ENCODE measurements around the gene STK32B.

The STK32B gene

GRCh38 chr4:5019274-5019673 is 32.0 kb upstream of the STK32B start, which contains the start of gene CYTL1:
CYTL1 (minus strand) TSS chr4:5019458; CDS start chr4:5019445, 13 bp downstream.
- no peak for TF ChIP-seq CTCF (IDR thresholded peaks at IDR 0.05; ENCODE audit: control extremely low read depth, extremely low read depth, low read depth, missing control alignments)
- ChIA-PET CTCF (no interaction called here), POLR2A (no interaction called here)
- DNase-seq (ENCODE audit: extremely low spot score), result no peak

DNA sequence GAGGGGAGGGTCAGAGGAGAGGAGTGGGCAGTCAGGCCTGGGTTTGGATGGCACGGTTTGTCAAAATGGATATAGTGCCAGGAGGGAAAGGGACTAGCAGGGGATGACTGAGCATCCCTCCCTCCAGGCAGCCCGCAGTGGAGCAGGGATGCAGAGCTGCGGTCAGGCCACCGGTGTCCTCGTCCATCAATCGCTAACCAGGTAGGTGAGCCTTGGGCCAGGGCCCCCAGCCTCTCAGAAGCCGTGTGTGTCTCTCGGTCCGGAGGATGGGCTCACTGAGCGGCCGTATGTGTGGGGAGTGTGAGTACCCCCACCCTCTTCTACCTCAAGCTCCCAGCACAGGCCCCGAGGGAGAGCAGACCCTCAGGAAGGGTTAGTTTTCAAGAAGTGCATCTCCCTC is 31.5 kb upstream of the STK32B start:
- POLR2A ChIA-PET, result no interaction called here

GRCh38 chr4:5020341-5020740 is 30.9 kb upstream of the STK32B start:
- ChIA-PET CTCF (interaction anchor here (1.2 kb wide), 1 partner anchor 9 kb away, joined by 3 read pairs; no protein-coding TSS in a partner anchor), POLR2A (no interaction called here)
- no peak for TF ChIP-seq CTCF (IDR thresholded peaks at IDR 0.05; ENCODE audit: control extremely low read depth, extremely low read depth, low read depth, missing control alignments)
- DNase-seq (ENCODE audit: extremely low spot score), result no peak

More for the DNA sequence above, 31.5 kb upstream of the STK32B start:
- DNase-seq (ENCODE audit: extremely low spot score), result no peak
- TF ChIP-seq CTCF (IDR thresholded peaks at IDR 0.05; ENCODE audit: control extremely low read depth, extremely low read depth, low read depth, missing control alignments), result no peak
- CTCF ChIA-PET, result interaction anchor here (1.2 kb wide), 1 partner anchor 8 kb away, joined by 3 read pairs; no protein-coding TSS in a partner anchor

DNA sequence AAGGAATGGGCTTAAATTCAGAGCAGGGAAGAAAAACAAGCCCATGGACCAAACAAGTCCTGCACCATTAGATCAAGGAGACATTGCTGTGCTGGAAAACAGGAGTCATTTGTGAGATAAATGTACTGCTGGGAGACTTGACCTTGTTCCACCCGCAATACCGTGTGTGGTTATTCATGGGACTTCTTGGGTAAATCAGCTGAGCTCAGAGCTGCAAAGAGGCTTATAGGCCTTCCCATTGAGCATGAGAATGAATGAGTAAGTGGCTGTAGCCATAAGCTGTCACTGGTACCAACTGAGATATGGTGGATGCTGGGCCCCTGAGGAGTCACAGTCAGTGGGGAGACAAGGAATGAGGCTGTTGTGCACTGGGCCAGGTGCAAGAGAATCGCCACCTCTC is 29.7 kb upstream of the STK32B start:
- POLR2A ChIA-PET, result interaction anchor here (0.5 kb wide), 1 partner anchor 11 kb away, joined by 6 read pairs; no protein-coding TSS in a partner anchor
- CTCF ChIA-PET, result no interaction called here
- no peak for DNase-seq (ENCODE audit: extremely low spot score)
- no peak for TF ChIP-seq CTCF (IDR thresholded peaks at IDR 0.05; ENCODE audit: control extremely low read depth, extremely low read depth, low read depth, missing control alignments)

GRCh38 chr4:5024673-5025072 is 26.6 kb upstream of the STK32B start:
- DNase-seq (ENCODE audit: extremely low spot score), result no peak
- ChIA-PET POLR2A (no interaction called here), CTCF (no interaction called here)
- TF ChIP-seq CTCF (IDR thresholded peaks at IDR 0.05; ENCODE audit: control extremely low read depth, extremely low read depth, low read depth, missing control alignments), result no peak

DNA sequence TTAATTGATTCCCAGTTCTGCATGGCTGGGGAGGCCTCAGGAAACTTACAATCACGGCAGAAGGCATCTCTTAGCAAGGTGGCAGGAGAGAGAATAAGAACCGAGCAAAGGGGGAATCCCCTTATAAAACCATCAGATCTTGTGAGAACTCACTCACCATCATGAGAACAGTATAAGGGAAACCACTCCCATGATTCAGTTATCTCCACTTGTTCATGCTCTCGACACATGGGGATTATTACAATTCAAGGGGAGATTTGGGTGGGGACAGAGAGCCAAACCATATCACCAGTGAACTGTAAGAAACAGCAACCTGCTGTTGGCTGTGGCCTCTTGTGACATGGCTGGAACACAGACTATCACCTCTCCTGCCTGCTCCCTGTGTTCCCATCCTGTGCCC is 24.9 kb upstream of the STK32B start:
- TF ChIP-seq CTCF (IDR thresholded peaks at IDR 0.05; ENCODE audit: control extremely low read depth, extremely low read depth, low read depth, missing control alignments), result no peak
- DNase-seq (ENCODE audit: extremely low spot score), result no peak
- CTCF ChIA-PET, result interaction anchor here (1.6 kb wide), 1 partner anchor 11 kb away, joined by 5 read pairs; no protein-coding TSS in a partner anchor
- POLR2A ChIA-PET, result no interaction called here

Measured in GM10248 (cell line).